ENCODE results near the gene PUS3.

DNA sequence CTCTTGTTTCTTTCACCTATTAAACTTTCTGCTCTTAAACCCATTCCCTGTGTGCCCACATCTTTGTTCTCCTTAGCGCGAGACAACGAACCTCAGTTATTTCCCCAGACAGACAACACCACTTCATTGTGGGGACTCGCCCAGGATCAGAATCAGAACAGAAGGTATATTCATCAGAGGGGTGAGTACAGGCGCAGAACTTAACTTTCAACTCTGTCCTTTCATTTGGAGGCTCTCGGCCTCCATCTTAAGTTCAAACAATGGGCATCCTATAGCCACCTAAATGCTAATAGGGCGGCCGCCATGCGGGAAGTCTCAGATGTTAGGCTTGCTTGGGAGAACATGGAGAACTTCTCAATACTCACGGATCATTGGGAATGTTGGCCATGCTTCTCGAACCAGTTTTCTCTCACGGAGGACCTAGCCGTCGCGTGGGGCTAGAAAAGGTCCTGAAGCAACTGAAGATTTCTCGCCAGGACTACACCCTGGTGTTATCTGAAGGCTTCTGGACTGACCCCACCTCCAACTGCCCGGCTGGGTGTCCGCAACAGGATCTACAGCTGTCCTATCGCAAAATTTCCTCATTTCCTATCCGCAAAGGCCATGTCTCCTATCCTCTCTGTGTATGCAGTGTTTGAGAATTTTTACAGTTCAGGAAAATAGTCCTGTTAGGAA lies 29.0 kb downstream of the PUS3 start:
- TF ChIP-seq JUN (CRISPR knock-in tag; IDR thresholded peaks at IDR 0.05) = no peak
- TF ChIP-seq CTCF (IDR thresholded peaks at IDR 0.05) = no peak
- TF ChIP-seq ZNF416 (CRISPR knock-in tag; IDR thresholded peaks at IDR 0.05) = no peak
- TF ChIP-seq CBFB (CRISPR knock-in tag; IDR thresholded peaks at IDR 0.05; ENCODE audit: low read depth) = no peak
- TF ChIP-seq NR2C2 (CRISPR knock-in tag; IDR thresholded peaks at IDR 0.05) = no peak
